ENCODE data around the gene TMEM247. TPM values are rescaled to one million over a fixed set of nuclear protein-coding genes. Genes with fewer than 3 reads are reported as not detected.

The TMEM247 gene
- total RNA-seq = not detected

GRCh38 chr2:46479265-46479664 is at the start of gene TMEM247:
Gene TMEM247 (plus strand): TSS chr2:46479565.
- intact Hi-C loops (cut with DNase I) = no loop called here
- ATAC-seq = no peak
- no peak for DNase-seq (ENCODE audit: low spot score)

- intact Hi-C loops (cut with DNase I) = no loop called here
- DNase-seq (ENCODE audit: low spot score) (no peak), ATAC-seq (no peak)
Observed at GRCh38 chr2:46430413-46430812, 49.0 kb upstream of the TMEM247 start.

- DNase-seq (ENCODE audit: low spot score) (no peak), ATAC-seq (no peak)
- intact Hi-C loops (cut with DNase I) = no loop called here
Observed at GRCh38 chr2:46430992-46431391, 48.4 kb upstream of the TMEM247 start.

- DNase-seq (ENCODE audit: low spot score) (no peak), ATAC-seq (no peak)
- intact Hi-C loops (cut with DNase I) = no loop called here
Observed at GRCh38 chr2:46431481-46432235, 47.7 kb upstream of the TMEM247 start.

GRCh38 chr2:46434851-46435273 is 44.5 kb upstream of the TMEM247 start:
- intact Hi-C loops (cut with DNase I) = no loop called here
- DNase-seq (ENCODE audit: low spot score) (no peak), ATAC-seq (peak; percentile 79)

GRCh38 chr2:46435353-46435752 is 44.0 kb upstream of the TMEM247 start:
- intact Hi-C loops (cut with DNase I) = no loop called here
- ATAC-seq (no peak), DNase-seq (ENCODE audit: low spot score) (no peak)

- no peak for DNase-seq (ENCODE audit: low spot score)
- intact Hi-C loops (cut with DNase I) = no loop called here
- no peak for ATAC-seq
Observed at GRCh38 chr2:46435796-46436360, 43.5 kb upstream of the TMEM247 start.

- ATAC-seq (no peak), DNase-seq (ENCODE audit: low spot score) (no peak)
- intact Hi-C loops (cut with DNase I) = no loop called here
Observed at GRCh38 chr2:46436800-46437199, 42.6 kb upstream of the TMEM247 start.

GRCh38 chr2:46438102-46438501 is 41.3 kb upstream of the TMEM247 start:
- DNase-seq (ENCODE audit: low spot score) = no peak

GRCh38 chr2:46438794-46439193 is 40.6 kb upstream of the TMEM247 start:
- no peak for DNase-seq (ENCODE audit: low spot score)
- intact Hi-C loops (cut with DNase I) = no loop called here
- ATAC-seq = no peak

More at GRCh38 chr2:46438102-46438501, 41.3 kb upstream of the TMEM247 start:
- intact Hi-C loops (cut with DNase I) = no loop called here
- no peak for ATAC-seq

GRCh38 chr2:46439582-46439981 is 39.8 kb upstream of the TMEM247 start:
- intact Hi-C loops (cut with DNase I) = no loop called here
- DNase-seq (ENCODE audit: low spot score) (no peak), ATAC-seq (no peak)

GRCh38 chr2:46441838-46442712 is 37.3 kb upstream of the TMEM247 start:
- no peak for ATAC-seq
- DNase-seq (ENCODE audit: low spot score) = no peak
- intact Hi-C loops (cut with DNase I) = no loop called here

- ATAC-seq = no peak
- no peak for DNase-seq (ENCODE audit: low spot score)
- intact Hi-C loops (cut with DNase I) = no loop called here
Observed at GRCh38 chr2:46444732-46445131, 34.6 kb upstream of the TMEM247 start.

GRCh38 chr2:46445556-46445955 is 33.8 kb upstream of the TMEM247 start:
- no peak for ATAC-seq
- DNase-seq (ENCODE audit: low spot score) = no peak
- intact Hi-C loops (cut with DNase I) = no loop called here

GRCh38 chr2:46446871-46447568 is 32.3 kb upstream of the TMEM247 start:
- intact Hi-C loops (cut with DNase I) = no loop called here
- DNase-seq (ENCODE audit: low spot score) (no peak), ATAC-seq (no peak)

GRCh38 chr2:46447649-46448048 is 31.7 kb upstream of the TMEM247 start:
- intact Hi-C loops (cut with DNase I) = no loop called here

GRCh38 chr2:46448111-46448510 is 31.3 kb upstream of the TMEM247 start:
- ATAC-seq (no peak), DNase-seq (ENCODE audit: low spot score) (no peak)
- intact Hi-C loops (cut with DNase I) = no loop called here

More at GRCh38 chr2:46447649-46448048, 31.7 kb upstream of the TMEM247 start:
- DNase-seq (ENCODE audit: low spot score) = no peak
- ATAC-seq = no peak

- DNase-seq (ENCODE audit: low spot score) = no peak
- intact Hi-C loops (cut with DNase I) = no loop called here
- ATAC-seq = no peak
Observed at GRCh38 chr2:46448641-46449040, 30.7 kb upstream of the TMEM247 start.

GRCh38 chr2:46449700-46450099 is 29.7 kb upstream of the TMEM247 start:
- intact Hi-C loops (cut with DNase I) = no loop called here
- DNase-seq (ENCODE audit: low spot score) (no peak), ATAC-seq (no peak)

All from sciatic nerve (tissue), 2 donors.